Measurements from ENCODE around the gene TIAM1. TPM values are rescaled to one million over a fixed set of nuclear protein-coding genes. Genes with fewer than 3 reads are reported as not detected.

Gene TIAM1
- total RNA-seq, 1 donor from 2014 or later: 23.3 TPM

GRCh38 chr21:31335957-31336738 is 7.9 kb downstream of the TIAM1 start:
- H3K4me1 Mint-ChIP-seq (ENCODE audit: low read depth, unreplicated experiment): peaks cover 10% of the 10 kb centered on the region
- H3K36me3 Mint-ChIP-seq (ENCODE audit: unreplicated experiment): no peaks in the 10 kb centered on the region
- TF ChIP-seq CTCF (IDR thresholded peaks at IDR 0.05; ENCODE audit: partially characterized antibody, unreplicated experiment): no peak
- H3K27me3 Mint-ChIP-seq (ENCODE audit: unreplicated experiment): peaks cover 2% of the 10 kb centered on the region
- DNase-seq: no peak
- H3K4me3 Mint-ChIP-seq (ENCODE audit: unreplicated experiment): no peak overlapping the region
- H3K27ac Mint-ChIP-seq (ENCODE audit: unreplicated experiment): no peak overlapping the region
- peaks cover 2% of the 10 kb centered on the region for H3K9me3 Mint-ChIP-seq (ENCODE audit: unreplicated experiment)

DNA sequence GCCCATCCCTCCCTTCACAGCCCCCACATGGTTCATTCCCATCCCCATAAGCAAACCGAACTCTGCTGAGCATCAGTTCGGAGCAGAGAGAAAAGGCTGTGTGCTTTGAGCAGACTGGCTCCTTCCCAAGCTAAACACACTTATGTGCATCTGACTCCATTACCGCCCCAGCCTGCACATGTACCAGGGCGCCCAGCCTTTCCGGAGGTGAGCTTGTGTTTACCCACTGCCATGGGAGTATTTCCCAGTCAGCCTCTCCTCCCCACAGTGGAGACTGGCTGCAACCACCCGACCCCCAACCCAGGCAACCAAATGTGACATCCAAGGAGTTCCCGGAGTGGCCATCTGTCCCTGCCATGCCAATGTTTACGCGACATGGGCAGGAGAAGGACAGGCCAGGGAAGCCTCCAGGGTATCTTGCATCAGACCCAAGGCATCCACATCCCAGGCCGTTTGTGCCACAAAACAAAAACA is 9.4 kb downstream of the TIAM1 start:
- Mint-ChIP-seq H3K4me1 (ENCODE audit: low read depth, unreplicated experiment) (peaks cover 10% of the 10 kb centered on the region), H3K36me3 (ENCODE audit: unreplicated experiment) (no peaks in the 10 kb centered on the region), H3K27me3 (ENCODE audit: unreplicated experiment) (peaks cover 5% of the 10 kb centered on the region), H3K4me3 (ENCODE audit: unreplicated experiment) (no peak overlapping the region), H3K27ac (ENCODE audit: unreplicated experiment) (no peak overlapping the region), H3K9me3 (ENCODE audit: unreplicated experiment) (peaks cover 2% of the 10 kb centered on the region)
- DNase-seq: no peak
- no peak for TF ChIP-seq CTCF (IDR thresholded peaks at IDR 0.05; ENCODE audit: partially characterized antibody, unreplicated experiment)

GRCh38 chr21:31332525-31332924 is 11.5 kb downstream of the TIAM1 start:
- Mint-ChIP-seq H3K4me3 (ENCODE audit: unreplicated experiment) (no peak overlapping the region), H3K4me1 (ENCODE audit: low read depth, unreplicated experiment) (peaks cover 16% of the 10 kb centered on the region), H3K9me3 (ENCODE audit: unreplicated experiment) (peaks cover 2% of the 10 kb centered on the region), H3K27ac (ENCODE audit: unreplicated experiment) (no peak overlapping the region), H3K27me3 (ENCODE audit: unreplicated experiment) (peaks cover 10% of the 10 kb centered on the region), H3K36me3 (ENCODE audit: unreplicated experiment) (no peaks in the 10 kb centered on the region)
- no peak for DNase-seq
- TF ChIP-seq CTCF (IDR thresholded peaks at IDR 0.05; ENCODE audit: partially characterized antibody, unreplicated experiment): no peak

DNA sequence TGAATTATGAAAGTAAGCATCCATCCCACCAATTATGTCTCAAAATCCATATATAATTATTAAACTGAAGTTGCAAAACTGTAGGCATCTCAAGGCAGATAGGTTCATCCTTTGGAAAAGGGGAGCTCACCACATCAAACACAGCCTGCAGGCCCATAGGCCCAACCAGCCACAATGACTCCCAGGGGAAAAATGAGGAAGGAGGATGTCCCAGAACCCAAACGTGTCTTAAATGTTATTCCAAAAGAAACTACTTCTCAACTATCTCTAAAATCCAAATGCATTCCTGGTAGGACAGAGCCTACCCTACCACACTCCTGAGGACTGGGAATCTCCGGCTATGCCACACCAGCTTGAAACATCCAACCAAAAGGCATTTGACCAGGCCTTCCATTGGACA is 12.8 kb downstream of the TIAM1 start:
- no peak overlapping the region for H3K27ac Mint-ChIP-seq (ENCODE audit: unreplicated experiment)
- H3K27me3 Mint-ChIP-seq (ENCODE audit: unreplicated experiment): peaks cover 12% of the 10 kb centered on the region
- TF ChIP-seq CTCF (IDR thresholded peaks at IDR 0.05; ENCODE audit: partially characterized antibody, unreplicated experiment): no peak

DNA sequence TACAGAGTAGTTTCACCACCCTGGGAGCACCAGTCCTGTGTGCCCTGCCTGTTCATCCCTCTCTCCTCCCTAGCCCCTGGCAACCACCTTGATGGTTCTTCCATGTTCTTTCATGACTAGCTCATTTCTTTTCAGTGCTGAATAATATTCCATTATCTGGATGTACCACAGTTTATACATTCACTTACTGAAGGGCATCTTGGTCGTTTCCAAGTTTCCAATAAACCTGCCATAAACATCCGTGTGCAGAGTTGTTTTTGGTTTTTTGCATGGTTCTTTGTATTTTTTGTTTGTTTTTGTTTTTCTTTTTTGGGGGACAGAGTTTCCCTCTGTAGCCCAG is 13.9 kb downstream of the TIAM1 start:
- H3K4me1 Mint-ChIP-seq (ENCODE audit: low read depth, unreplicated experiment): peaks cover 28% of the 10 kb centered on the region
- H3K27me3 Mint-ChIP-seq (ENCODE audit: unreplicated experiment): peaks cover 12% of the 10 kb centered on the region

More for the DNA sequence above, 12.8 kb downstream of the TIAM1 start:
- Mint-ChIP-seq H3K4me3 (ENCODE audit: unreplicated experiment) (no peak overlapping the region), H3K9me3 (ENCODE audit: unreplicated experiment) (peaks cover 6% of the 10 kb centered on the region), H3K36me3 (ENCODE audit: unreplicated experiment) (no peaks in the 10 kb centered on the region), H3K4me1 (ENCODE audit: low read depth, unreplicated experiment) (peaks cover 24% of the 10 kb centered on the region)
- no peak for DNase-seq

More for the DNA sequence above, 13.9 kb downstream of the TIAM1 start:
- Mint-ChIP-seq H3K9me3 (ENCODE audit: unreplicated experiment) (peaks cover 6% of the 10 kb centered on the region), H3K27ac (ENCODE audit: unreplicated experiment) (no peak overlapping the region), H3K36me3 (ENCODE audit: unreplicated experiment) (no peaks in the 10 kb centered on the region), H3K4me3 (ENCODE audit: unreplicated experiment) (no peak overlapping the region)
- no peak for TF ChIP-seq CTCF (IDR thresholded peaks at IDR 0.05; ENCODE audit: partially characterized antibody, unreplicated experiment)
- no peak for DNase-seq
